ENCODE data around the gene SLC17A9. TPM values are rescaled to one million over a fixed set of nuclear protein-coding genes. Genes with fewer than 3 reads are reported as not detected.

Gene SLC17A9
- total RNA-seq, 1 experiment from 2014 or later = 0.22 TPM

- H4K20me1 ChIP-seq (ENCODE audit: insufficient read depth) = no peaks in the 10 kb centered on the region
- peaks cover 96% of the 10 kb centered on the region for H3K27me3 ChIP-seq (ENCODE audit: insufficient read depth, low read depth)
- no peaks in the 10 kb centered on the region for H3F3A ChIP-seq (ENCODE audit: insufficient read depth, low read depth)
- no peak for DNase-seq
- H3K4me1 ChIP-seq (replicated peaks; ENCODE audit: insufficient read depth) = no peaks in the 10 kb centered on the region
- CTCF ChIA-PET = no interaction called here
- no peaks in the 10 kb centered on the region for H3K9me2 ChIP-seq (ENCODE audit: insufficient read depth)
- H3K4me3 ChIP-seq = no peak overlapping the region
- H3K4me2 ChIP-seq = no peak overlapping the region
- no peak overlapping the region for H3K27ac ChIP-seq
- H3K79me2 ChIP-seq (ENCODE audit: low read depth) = no peaks in the 10 kb centered on the region
- H3K36me3 ChIP-seq (ENCODE audit: low read depth) = no peaks in the 10 kb centered on the region
- POLR2A ChIA-PET (ENCODE audit: unreplicated experiment) = interaction anchor here (0.6 kb wide), 1 partner anchor 545 kb away, joined by 6 read pairs; no protein-coding TSS in a partner anchor
- no TSS peak for BruUV-seq (replicated peaks)
- intact Hi-C loops (cut with micrococcal nuclease; ENCODE audit: unreplicated experiment) = no loop called here
- no peak for TF ChIP-seq EZH2 (IDR thresholded peaks at IDR 0.05; ENCODE audit: low read depth)
- TF ChIP-seq, protein P1, sequence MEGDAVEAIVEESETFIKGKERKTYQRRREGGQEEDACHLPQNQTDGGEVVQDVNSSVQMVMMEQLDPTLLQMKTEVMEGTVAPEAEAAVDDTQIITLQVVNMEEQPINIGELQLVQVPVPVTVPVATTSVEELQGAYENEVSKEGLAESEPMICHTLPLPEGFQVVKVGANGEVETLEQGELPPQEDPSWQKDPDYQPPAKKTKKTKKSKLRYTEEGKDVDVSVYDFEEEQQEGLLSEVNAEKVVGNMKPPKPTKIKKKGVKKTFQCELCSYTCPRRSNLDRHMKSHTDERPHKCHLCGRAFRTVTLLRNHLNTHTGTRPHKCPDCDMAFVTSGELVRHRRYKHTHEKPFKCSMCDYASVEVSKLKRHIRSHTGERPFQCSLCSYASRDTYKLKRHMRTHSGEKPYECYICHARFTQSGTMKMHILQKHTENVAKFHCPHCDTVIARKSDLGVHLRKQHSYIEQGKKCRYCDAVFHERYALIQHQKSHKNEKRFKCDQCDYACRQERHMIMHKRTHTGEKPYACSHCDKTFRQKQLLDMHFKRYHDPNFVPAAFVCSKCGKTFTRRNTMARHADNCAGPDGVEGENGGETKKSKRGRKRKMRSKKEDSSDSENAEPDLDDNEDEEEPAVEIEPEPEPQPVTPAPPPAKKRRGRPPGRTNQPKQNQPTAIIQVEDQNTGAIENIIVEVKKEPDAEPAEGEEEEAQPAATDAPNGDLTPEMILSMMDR (conservative IDR thresholded peaks at IDR 0.05) = no peak
- no peaks in the 10 kb centered on the region for H3K9me3 ChIP-seq (ENCODE audit: insufficient read depth, low read depth)
- no peak overlapping the region for H2AFZ ChIP-seq
Measured at GRCh38 chr20:62978561-62978943, 26.0 kb downstream of the SLC17A9 start.

DNA sequence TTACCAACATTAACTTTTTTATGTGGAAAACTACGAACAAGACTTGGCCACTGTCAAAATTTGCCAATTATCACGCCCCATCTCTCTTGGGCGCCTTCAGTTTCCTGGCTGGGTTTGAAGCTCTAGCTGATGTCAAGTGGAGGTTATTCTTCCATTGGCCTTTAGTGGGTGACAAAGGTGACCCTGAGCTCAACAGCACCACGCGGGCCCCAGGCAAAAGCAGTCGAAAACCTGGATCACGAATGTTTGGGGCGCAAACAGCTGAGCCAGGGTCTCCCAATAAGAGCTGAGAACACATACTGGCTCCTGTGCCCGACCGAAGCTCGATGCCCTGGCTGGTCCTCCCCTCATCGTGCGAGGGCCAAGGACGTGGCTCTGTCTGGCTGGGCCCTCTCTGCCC lies 26.8 kb downstream of the SLC17A9 start:
- H3K4me1 ChIP-seq (replicated peaks; ENCODE audit: insufficient read depth) = no peaks in the 10 kb centered on the region
- POLR2A ChIA-PET (ENCODE audit: unreplicated experiment) = no interaction called here
- no peak for DNase-seq
- no peaks in the 10 kb centered on the region for H3K79me2 ChIP-seq (ENCODE audit: low read depth)
- BruUV-seq (replicated peaks) = no TSS peak
- CTCF ChIA-PET = interaction anchor here (0.5 to 0.6 kb wide), 2 partner anchors 219 to 559 kb away, joined by 3 to 4 read pairs; no protein-coding TSS in a partner anchor
- no peaks in the 10 kb centered on the region for H3K36me3 ChIP-seq (ENCODE audit: low read depth)
- H3K27ac ChIP-seq = no peak overlapping the region
- no peaks in the 10 kb centered on the region for H3F3A ChIP-seq (ENCODE audit: insufficient read depth, low read depth)
- no peak overlapping the region for H3K4me3 ChIP-seq
- intact Hi-C loops (cut with micrococcal nuclease; ENCODE audit: unreplicated experiment) = no loop called here
- no peak overlapping the region for H2AFZ ChIP-seq
- no peaks in the 10 kb centered on the region for H3K9me3 ChIP-seq (ENCODE audit: insufficient read depth, low read depth)
- no peak for TF ChIP-seq EZH2 (IDR thresholded peaks at IDR 0.05; ENCODE audit: low read depth)
- TF ChIP-seq, protein P1 (conservative IDR thresholded peaks at IDR 0.05) = no peak
- H3K4me2 ChIP-seq = no peak overlapping the region
- peaks cover 98% of the 10 kb centered on the region for H3K27me3 ChIP-seq (ENCODE audit: insufficient read depth, low read depth)
- no peaks in the 10 kb centered on the region for H4K20me1 ChIP-seq (ENCODE audit: insufficient read depth)
- no peaks in the 10 kb centered on the region for H3K9me2 ChIP-seq (ENCODE audit: insufficient read depth)

DNA sequence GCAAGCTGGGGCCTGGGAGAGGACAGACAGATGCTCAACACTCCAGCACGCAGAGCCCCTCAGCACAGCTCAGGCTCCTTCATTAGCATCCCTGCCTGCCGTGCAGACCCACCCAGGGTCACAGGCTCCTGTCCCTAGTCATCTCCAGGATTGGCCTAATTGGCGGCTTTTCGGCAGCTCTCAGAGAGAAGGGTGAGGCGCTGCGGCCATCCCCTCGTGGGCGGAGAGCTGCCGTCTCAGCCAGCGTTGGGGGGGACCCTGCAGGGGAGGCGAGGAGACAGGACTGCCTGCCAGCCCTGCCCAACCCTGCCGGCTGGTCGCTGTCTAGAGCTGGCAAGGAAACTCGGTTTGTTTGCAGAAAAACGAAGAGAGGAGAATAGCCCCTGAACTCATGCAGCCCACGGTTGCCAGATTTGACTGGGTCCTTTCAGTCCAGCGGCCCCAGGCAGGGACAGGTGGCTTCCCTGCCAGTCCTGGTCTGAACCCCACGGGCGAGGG lies 27.4 kb downstream of the SLC17A9 start:
- POLR2A ChIA-PET (ENCODE audit: unreplicated experiment) = no interaction called here
- no peak overlapping the region for H3K27ac ChIP-seq

More for the DNA sequence above, 27.4 kb downstream of the SLC17A9 start:
- H3K9me3 ChIP-seq (ENCODE audit: insufficient read depth, low read depth) = no peaks in the 10 kb centered on the region
- H2AFZ ChIP-seq = no peak overlapping the region
- no peak overlapping the region for H3K4me3 ChIP-seq
- DNase-seq = no peak
- H3K36me3 ChIP-seq (ENCODE audit: low read depth) = no peaks in the 10 kb centered on the region
- H3K4me1 ChIP-seq (replicated peaks; ENCODE audit: insufficient read depth) = no peaks in the 10 kb centered on the region
- no peaks in the 10 kb centered on the region for H3F3A ChIP-seq (ENCODE audit: insufficient read depth, low read depth)
- H3K27me3 ChIP-seq (ENCODE audit: insufficient read depth, low read depth) = peaks cover 98% of the 10 kb centered on the region
- no peaks in the 10 kb centered on the region for H3K79me2 ChIP-seq (ENCODE audit: low read depth)
- no TSS peak for BruUV-seq (replicated peaks)
- H3K9me2 ChIP-seq (ENCODE audit: insufficient read depth) = no peaks in the 10 kb centered on the region
- no peaks in the 10 kb centered on the region for H4K20me1 ChIP-seq (ENCODE audit: insufficient read depth)
- CTCF ChIA-PET = interaction anchor here (0.6 kb wide), 1 partner anchor 218 kb away, joined by 3 read pairs; no protein-coding TSS in a partner anchor
- no peak for TF ChIP-seq EZH2 (IDR thresholded peaks at IDR 0.05; ENCODE audit: low read depth)
- TF ChIP-seq, protein P1 (conservative IDR thresholded peaks at IDR 0.05) = no peak
- no peak overlapping the region for H3K4me2 ChIP-seq
- intact Hi-C loops (cut with micrococcal nuclease; ENCODE audit: unreplicated experiment) = no loop called here

All from PC-9 (cell line).